Dendritic cell treated with granulocyte-macrophage colony-stimulating factor and Interleukin-4, amounts not matched to agents 40 ng/mL and 50 ng/mL, for 4 days (primary cell): ENCODE measurements around the gene ZNF286A.
"Not testable (repeated sequence)": the region's sequence is repeated elsewhere in the genome, so short reads cannot be mapped to it uniquely, and the experiment has no call there.

Source experiments
- H3K27ac Mint-ChIP-seq: one replicate; pipeline ENCODE4 v1.8.0; 2022; ENCODE audit warnings: mild to moderate bottlenecking, mixed read lengths
- H3K27me3 Mint-ChIP-seq: one replicate; pipeline ENCODE4 v1.8.0; 2022; ENCODE audit warnings: mild to moderate bottlenecking, mixed read lengths
- H3K36me3 Mint-ChIP-seq: one replicate; pipeline ENCODE4 v1.8.0; 2022; ENCODE audit warnings: low read depth, mixed read lengths
- H3K4me1 Mint-ChIP-seq: one replicate; pipeline ENCODE4 v1.8.0; 2022; ENCODE audit warnings: low read depth, mixed read lengths
- H3K4me3 Mint-ChIP-seq: one replicate; pipeline ENCODE4 v1.8.0; 2022; ENCODE audit warnings: mild to moderate bottlenecking, moderate library complexity, mixed read lengths
- H3K9me3 Mint-ChIP-seq: one replicate; pipeline ENCODE4 v1.8.0; 2022; ENCODE audit warnings: mixed read lengths
- intact Hi-C: fragments of 100-400 bp; cut with micrococcal nuclease; formaldehyde crosslinking; loops from one replicate; pipeline ENCODE4 v1.15.0; 2022

The ZNF286A gene

DNA sequence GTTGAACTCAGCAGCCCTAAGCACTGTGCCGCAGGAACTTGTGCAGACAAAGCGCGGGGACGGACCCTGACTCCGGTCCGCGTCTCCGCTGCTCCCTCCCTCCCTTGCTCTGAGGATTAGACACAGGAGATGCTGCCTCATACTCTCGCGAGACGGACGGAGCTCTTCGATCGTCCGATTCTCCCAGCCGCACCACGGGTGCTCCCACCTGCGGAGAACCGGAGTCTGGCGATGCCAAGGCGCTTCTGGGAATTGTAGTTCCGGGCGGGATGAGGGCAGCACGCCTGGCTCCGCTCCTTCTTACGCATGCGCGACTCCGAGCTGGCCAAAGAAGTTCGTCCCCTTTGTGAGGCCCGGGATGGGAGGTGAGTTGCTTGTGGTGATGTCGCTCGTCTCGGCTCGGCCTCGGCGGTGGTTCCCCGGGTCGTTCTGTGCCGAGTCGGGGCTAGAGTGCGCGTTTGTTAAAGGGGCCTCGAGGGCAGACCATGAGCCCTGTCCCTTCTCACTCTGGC is at the start of gene ZNF286A:
ZNF286A (plus strand) TSS at position 340 of the 512 bp plus-strand sequence. CDS start 578 bp downstream, outside the sequence.
- H3K27me3 Mint-ChIP-seq, intact Hi-C loops, H3K36me3 Mint-ChIP-seq, H3K9me3 Mint-ChIP-seq, H3K4me1 Mint-ChIP-seq: not testable (repeated sequence)
- Mint-ChIP-seq H3K4me3 (peak within 1 kb of the TSS; percentile 89), H3K27ac (peak within 1 kb of the TSS; percentile 50)

DNA sequence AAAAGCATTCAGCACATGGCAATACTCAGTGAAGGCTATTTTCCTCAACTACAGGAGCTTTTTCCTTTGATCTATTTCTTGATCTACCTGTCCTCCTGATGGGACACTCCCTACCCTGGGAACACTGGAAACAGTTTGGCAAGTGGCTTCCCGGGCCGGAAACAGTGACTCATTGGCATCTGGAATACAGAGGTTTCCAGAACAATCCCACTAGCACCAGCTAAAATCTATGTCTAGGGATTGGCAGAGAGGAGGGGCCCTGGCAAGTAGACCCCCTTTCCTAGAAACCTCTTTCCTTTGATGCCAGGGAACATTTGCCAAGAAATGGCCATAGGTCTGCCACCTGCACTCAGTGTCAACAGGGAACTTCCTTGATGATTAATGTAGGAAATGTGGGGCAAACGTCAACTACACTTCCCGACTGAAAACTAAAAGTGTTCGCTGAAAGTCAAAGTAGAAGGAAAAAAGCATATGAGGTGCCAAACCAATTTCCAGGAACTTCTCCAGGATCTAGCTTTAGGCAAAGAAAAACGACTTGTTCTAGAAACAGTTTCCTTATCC is 49.6 kb upstream of the ZNF286A start:
- Mint-ChIP-seq H3K9me3 (no peaks in the 10 kb centered on the region), H3K27me3 (no peaks in the 10 kb centered on the region), H3K4me1 (peaks cover 40% of the 10 kb centered on the region), H3K36me3 (no peaks in the 10 kb centered on the region), H3K27ac (no peak overlapping the region), H3K4me3 (no peak overlapping the region)
- intact Hi-C loops: no loop called here

- no peaks in the 10 kb centered on the region for H3K27me3 Mint-ChIP-seq
- H3K4me3 Mint-ChIP-seq: peak overlapping the region; percentile 84
- no peaks in the 10 kb centered on the region for H3K9me3 Mint-ChIP-seq
Observed at GRCh38 chr17:15650741-15651582, 48.6 kb upstream of the ZNF286A start.

GRCh38 chr17:15651583-15652110 is 47.9 kb upstream of the ZNF286A start:
- H3K9me3 Mint-ChIP-seq: no peaks in the 10 kb centered on the region
- peaks cover 36% of the 10 kb centered on the region for H3K4me1 Mint-ChIP-seq
- peak overlapping the region; percentile 91 for H3K27ac Mint-ChIP-seq

More at GRCh38 chr17:15650741-15651582, 48.6 kb upstream of the ZNF286A start:
- Mint-ChIP-seq H3K36me3 (no peaks in the 10 kb centered on the region), H3K27ac (peak overlapping the region; percentile 91), H3K4me1 (peaks cover 38% of the 10 kb centered on the region)
- intact Hi-C loops: no loop called here

GRCh38 chr17:15652960-15653359 is 46.6 kb upstream of the ZNF286A start:
- intact Hi-C loops: no loop called here
- H3K4me3 Mint-ChIP-seq: no peak overlapping the region
- no peaks in the 10 kb centered on the region for H3K36me3 Mint-ChIP-seq
- no peak overlapping the region for H3K27ac Mint-ChIP-seq
- H3K27me3 Mint-ChIP-seq: no peaks in the 10 kb centered on the region
- no peaks in the 10 kb centered on the region for H3K9me3 Mint-ChIP-seq
- peaks cover 36% of the 10 kb centered on the region for H3K4me1 Mint-ChIP-seq

More at GRCh38 chr17:15651583-15652110, 47.9 kb upstream of the ZNF286A start:
- intact Hi-C loops: no loop called here
- H3K27me3 Mint-ChIP-seq: no peaks in the 10 kb centered on the region
- peak overlapping the region; percentile 84 for H3K4me3 Mint-ChIP-seq
- H3K36me3 Mint-ChIP-seq: no peaks in the 10 kb centered on the region

DNA sequence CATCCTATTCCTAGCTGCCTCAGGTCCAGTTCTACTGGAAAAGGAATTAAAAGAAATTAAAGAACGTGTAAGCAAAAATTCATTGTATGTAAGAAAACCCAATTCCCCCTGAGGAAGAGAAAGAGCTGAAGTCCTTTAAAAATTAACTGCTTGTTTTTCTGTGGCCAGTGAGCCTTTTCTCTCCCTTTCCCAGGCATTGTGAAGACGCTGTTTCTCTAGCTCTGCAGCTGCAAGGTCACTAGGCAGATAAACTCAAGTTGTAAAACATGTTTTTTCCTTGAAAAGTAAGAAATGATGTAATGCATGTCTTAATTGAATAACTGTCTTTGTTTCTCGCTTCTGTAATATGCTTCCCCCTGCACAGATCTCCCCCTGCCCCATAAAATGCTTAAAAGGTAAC is 45.2 kb upstream of the ZNF286A start:
- H3K4me3 Mint-ChIP-seq, H3K36me3 Mint-ChIP-seq: not testable (repeated sequence)

GRCh38 chr17:15654886-15655561 is 44.5 kb upstream of the ZNF286A start:
- Mint-ChIP-seq H3K4me1 (peaks cover 25% of the 10 kb centered on the region), H3K4me3 (no peak overlapping the region), H3K36me3 (no peaks in the 10 kb centered on the region), H3K27ac (no peak overlapping the region), H3K9me3 (no peaks in the 10 kb centered on the region), H3K27me3 (no peaks in the 10 kb centered on the region)
- intact Hi-C loops: no loop called here

More for the DNA sequence above, 45.2 kb upstream of the ZNF286A start:
- intact Hi-C loops, H3K27me3 Mint-ChIP-seq, H3K27ac Mint-ChIP-seq, H3K9me3 Mint-ChIP-seq: not testable (repeated sequence)
- H3K4me1 Mint-ChIP-seq: peaks cover 28% of the 10 kb centered on the region

DNA sequence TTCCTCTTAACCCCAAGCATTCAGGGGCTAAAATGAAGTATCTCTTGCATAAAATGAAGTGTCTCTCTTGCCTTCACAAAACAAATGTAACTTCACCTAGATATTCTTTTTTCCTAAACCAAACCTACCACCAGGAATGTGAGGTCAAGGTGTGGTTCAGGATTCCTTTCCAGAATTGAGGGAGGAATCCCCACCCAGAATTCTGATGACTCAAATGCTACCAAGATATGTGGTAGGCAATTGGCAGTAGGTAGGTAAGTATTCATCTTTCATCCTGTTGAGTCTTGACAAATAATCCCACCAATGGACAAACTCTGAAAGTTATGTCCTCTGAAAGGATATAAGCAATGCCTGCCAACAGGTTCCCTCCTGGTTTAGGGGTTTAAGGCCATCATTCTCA is 41.7 kb upstream of the ZNF286A start:
- intact Hi-C loops: no loop called here
- H3K4me3 Mint-ChIP-seq: no peak overlapping the region
- no peak overlapping the region for H3K27ac Mint-ChIP-seq
- no peaks in the 10 kb centered on the region for H3K36me3 Mint-ChIP-seq
- peaks cover 8% of the 10 kb centered on the region for H3K4me1 Mint-ChIP-seq
- H3K27me3 Mint-ChIP-seq: no peaks in the 10 kb centered on the region
- H3K9me3 Mint-ChIP-seq: no peaks in the 10 kb centered on the region

DNA sequence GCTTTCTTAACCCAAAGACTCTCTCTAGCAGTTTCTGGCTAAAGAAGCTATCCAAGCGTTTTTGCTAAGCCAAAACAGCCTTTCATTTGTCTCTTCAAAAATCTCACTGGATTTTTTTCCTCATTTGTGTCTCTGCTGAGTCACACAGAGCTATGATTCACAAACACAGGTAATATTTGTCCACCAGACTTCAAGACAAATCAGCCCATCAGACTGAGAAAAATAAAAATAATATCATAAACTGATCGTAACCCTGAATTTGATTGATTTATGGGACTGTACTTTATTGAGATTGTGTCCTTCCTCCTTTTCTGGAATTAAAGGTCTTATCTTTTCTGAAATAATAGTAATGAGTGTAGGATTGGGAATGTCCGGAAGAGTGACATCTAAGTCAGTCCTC is 41.3 kb upstream of the ZNF286A start:
- peaks cover 8% of the 10 kb centered on the region for H3K4me1 Mint-ChIP-seq
- H3K36me3 Mint-ChIP-seq: no peaks in the 10 kb centered on the region
- no peaks in the 10 kb centered on the region for H3K27me3 Mint-ChIP-seq
- H3K9me3 Mint-ChIP-seq: no peaks in the 10 kb centered on the region
- H3K4me3 Mint-ChIP-seq: no peak overlapping the region
- no peak overlapping the region for H3K27ac Mint-ChIP-seq
- intact Hi-C loops: no loop called here

GRCh38 chr17:15659236-15659635 is 40.3 kb upstream of the ZNF286A start:
- peaks cover 7% of the 10 kb centered on the region for H3K36me3 Mint-ChIP-seq
- H3K4me3 Mint-ChIP-seq: no peak overlapping the region
- no peaks in the 10 kb centered on the region for H3K9me3 Mint-ChIP-seq
- intact Hi-C loops: no loop called here
- no peak overlapping the region for H3K27ac Mint-ChIP-seq
- no peaks in the 10 kb centered on the region for H3K27me3 Mint-ChIP-seq
- H3K4me1 Mint-ChIP-seq: peaks cover 8% of the 10 kb centered on the region

DNA sequence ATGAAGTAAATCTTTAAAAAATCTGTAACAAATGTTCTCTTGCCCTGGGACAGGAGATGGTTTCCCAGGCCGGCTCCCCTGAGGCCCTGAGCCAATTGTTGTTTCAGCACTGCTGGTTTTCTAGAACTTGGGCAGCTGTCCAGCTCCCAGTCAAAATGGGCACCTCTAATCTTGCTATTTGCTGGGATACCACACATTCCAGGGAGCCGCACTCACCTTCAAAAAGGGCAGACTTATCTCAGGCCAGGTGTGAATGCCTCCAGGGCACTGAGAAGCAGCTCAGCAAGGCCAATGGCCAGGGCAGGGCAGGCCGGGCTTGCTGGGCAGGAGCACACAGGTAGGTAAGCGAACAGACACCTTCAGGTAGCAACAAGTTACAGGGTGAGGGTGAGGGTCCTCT is 39.9 kb upstream of the ZNF286A start:
- H3K27ac Mint-ChIP-seq: no peak overlapping the region
- no peaks in the 10 kb centered on the region for H3K9me3 Mint-ChIP-seq
- H3K36me3 Mint-ChIP-seq: peaks cover 8% of the 10 kb centered on the region
- intact Hi-C loops: no loop called here
- H3K27me3 Mint-ChIP-seq: no peaks in the 10 kb centered on the region
- no peak overlapping the region for H3K4me3 Mint-ChIP-seq
- peaks cover 8% of the 10 kb centered on the region for H3K4me1 Mint-ChIP-seq

- H3K4me3 Mint-ChIP-seq: no peak overlapping the region
- H3K36me3 Mint-ChIP-seq: peaks cover 8% of the 10 kb centered on the region
- peaks cover 6% of the 10 kb centered on the region for H3K4me1 Mint-ChIP-seq
- no peaks in the 10 kb centered on the region for H3K27me3 Mint-ChIP-seq
- intact Hi-C loops: no loop called here
- H3K9me3 Mint-ChIP-seq: no peaks in the 10 kb centered on the region
- H3K27ac Mint-ChIP-seq: no peak overlapping the region
Observed at GRCh38 chr17:15660077-15660476, 39.5 kb upstream of the ZNF286A start.

DNA sequence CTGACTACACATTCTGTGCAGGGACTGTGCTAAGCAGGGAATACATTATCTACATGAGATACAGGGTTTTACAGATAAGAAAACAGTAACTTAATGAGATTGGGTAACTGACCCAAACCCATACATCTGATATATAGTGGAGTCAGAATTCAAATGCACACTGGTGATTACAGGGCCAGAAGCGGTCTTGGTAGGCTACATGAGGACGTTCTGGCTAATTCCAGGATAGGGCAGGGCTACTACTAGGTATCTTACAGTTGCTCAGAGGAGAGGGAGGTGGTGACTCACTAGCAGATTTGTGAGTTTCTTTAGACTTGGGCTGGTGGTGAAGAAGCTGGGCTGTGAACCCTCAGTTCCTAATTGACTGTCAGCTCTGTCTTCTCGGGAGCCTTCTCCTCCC is 36.9 kb upstream of the ZNF286A start:
- no peaks in the 10 kb centered on the region for H3K4me1 Mint-ChIP-seq
- H3K27ac Mint-ChIP-seq: no peak overlapping the region
- intact Hi-C loops: no loop called here
- no peaks in the 10 kb centered on the region for H3K27me3 Mint-ChIP-seq
- peaks cover 10% of the 10 kb centered on the region for H3K36me3 Mint-ChIP-seq
- H3K4me3 Mint-ChIP-seq: no peak overlapping the region
- H3K9me3 Mint-ChIP-seq: no peaks in the 10 kb centered on the region

- H3K36me3 Mint-ChIP-seq: peaks cover 14% of the 10 kb centered on the region
- no peak overlapping the region for H3K4me3 Mint-ChIP-seq
- no peaks in the 10 kb centered on the region for H3K27me3 Mint-ChIP-seq
- no peak overlapping the region for H3K27ac Mint-ChIP-seq
- no peaks in the 10 kb centered on the region for H3K9me3 Mint-ChIP-seq
- H3K4me1 Mint-ChIP-seq: no peaks in the 10 kb centered on the region
- intact Hi-C loops: no loop called here
Observed at GRCh38 chr17:15663176-15663575, 36.4 kb upstream of the ZNF286A start.
